ENCODE measurements around the gene HDDC2.

The HDDC2 gene

GRCh38 chr6:125269328-125269985 is 32.3 kb downstream of the HDDC2 start:
- DNase-seq (ENCODE audit: low spot score): no peak

- no peak for DNase-seq (ENCODE audit: low spot score)
These were observed 33.0 kb downstream of the HDDC2 start for GRCh38 chr6:125268765-125269164.

DNA sequence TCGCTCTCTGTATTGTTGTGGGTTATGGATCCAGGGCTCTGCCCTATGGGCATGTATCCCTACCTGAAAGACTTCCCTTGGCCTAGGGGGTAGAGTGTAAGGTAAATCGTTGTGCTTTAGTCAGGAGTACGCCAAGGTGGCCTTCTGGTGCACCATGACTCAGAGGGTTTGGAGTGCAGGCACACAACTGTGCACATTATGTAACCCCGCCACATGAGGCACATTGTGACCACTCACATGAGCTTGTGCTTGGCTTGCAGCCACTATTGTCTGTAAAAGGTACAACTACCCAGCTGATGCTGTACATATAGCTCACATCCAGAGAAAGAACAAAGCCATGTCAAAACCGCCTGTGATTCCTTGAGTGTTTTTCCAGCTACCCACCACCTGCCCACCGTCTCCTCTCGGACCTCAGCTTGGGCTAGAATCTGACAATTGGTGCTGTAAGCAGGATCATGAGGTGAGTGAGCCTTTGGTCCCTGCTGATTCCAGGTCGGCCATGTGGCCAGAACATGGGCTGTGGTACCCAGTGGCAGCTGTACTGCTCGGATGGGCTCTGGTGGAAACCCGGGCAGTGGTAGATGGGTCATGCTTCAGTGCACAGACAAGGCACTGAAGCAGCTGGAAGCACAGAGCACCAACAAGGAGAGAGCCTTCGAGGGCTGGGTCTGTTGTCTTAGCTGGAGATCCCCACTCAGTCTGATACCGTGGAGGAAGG is 33.8 kb downstream of the HDDC2 start:
- DNase-seq (ENCODE audit: low spot score): no peak

DNA sequence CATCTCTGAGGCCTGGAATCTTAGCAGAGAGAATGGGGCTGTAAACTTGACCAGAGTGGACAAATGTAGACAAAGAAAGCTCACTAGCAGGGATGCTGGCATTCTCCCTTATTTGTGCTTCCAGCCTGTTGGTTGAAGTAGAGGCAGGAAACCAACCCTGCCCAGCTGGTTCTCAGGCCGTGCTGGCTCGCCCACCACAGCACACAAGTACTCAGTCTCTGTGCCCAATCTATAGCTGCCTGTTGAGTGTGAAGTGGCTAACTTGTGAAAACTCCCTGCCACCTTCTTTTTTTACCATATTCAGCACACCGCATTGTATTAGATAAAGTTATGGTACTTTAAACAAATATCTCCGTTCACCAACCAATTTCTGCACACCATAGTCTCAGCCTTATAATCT is 37.3 kb downstream of the HDDC2 start:
- no peak for DNase-seq (ENCODE audit: low spot score)

DNA sequence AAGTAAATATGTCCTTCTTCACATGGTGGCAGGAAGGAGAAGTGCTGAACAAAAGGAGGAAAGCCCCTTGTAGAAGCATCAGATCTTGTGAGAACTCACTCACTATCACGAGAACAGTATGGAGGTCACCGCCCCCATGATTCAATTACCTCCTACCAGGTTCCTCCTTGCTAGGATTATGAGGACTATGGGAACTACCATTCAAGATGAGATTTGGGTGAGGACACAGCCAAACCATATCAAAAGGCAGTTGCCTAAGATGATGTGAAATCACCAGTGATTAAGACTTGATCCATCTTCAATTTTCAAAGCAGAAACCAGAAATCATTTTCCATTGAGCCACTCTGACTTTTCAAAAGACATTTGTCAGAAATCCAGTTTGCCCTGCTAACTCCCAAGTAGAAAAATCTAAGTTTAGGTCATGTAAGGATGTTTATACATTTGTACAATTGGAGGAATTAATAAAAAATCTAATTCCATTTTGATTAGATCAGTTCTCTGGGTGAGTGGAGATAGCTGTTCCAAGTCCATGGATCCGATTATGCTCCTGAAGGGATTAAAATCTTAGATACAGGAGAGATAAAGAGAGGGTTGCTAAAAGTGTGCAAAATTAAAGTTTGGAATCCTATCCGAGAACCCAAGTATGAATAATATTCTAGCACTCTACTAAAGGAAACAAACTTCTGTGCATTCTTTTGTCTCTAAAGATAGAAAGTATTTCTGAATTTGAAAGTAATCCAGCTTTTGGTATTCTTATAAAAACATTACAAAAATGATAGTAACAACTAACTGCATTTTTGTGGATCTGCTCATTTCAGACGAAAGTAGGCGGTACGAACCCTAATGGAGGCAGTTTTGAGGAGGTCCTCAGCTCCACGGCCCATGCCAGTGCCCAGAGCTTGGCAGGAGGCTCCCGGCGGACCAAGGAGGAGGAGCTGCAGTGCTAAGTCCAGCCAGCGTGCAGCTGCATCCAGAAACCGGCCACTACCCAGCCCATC is 39.5 kb downstream of the HDDC2 start:
- no peak for DNase-seq (ENCODE audit: low spot score)

DNA sequence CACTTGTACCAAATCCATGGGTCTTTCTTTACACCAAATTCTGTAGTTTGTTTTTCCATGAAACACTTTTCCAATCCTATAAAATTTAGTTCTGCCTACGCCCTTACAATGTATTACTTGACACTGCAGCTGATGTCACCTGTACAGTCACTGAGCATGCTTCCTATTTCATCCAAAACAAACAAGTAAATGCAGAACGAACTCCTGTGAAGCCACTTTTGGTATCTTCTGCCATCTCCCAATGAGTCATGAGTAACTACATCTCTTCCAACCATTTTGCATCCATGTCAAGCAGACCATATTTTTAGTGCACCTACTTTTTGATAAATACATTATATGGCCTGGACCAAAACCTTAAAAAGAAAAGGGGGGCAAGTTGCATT is 42.4 kb downstream of the HDDC2 start:
- no peak for DNase-seq (ENCODE audit: low spot score)

GRCh38 chr6:125258651-125259353 is 43.0 kb downstream of the HDDC2 start:
- no peak for DNase-seq (ENCODE audit: low spot score)

DNA sequence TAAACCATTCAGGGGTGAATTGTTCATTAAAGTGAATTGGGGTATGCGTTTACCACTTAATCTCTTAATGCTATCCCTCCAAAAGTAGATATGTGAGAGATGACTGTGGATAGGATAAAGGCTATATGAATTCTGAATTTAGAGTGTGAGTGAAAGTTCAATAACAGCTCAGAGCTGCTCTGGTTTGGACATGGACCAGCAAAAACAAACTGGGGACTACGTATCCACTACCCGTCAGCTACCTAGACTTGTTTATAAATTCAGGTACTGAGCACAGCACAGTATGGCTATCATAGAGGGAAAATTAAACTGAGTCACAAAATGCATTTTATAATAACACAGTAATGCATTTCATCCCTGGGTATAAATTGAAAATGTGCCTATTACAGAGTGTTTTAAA is 44.4 kb downstream of the HDDC2 start:
- DNase-seq (ENCODE audit: low spot score): no peak

- DNase-seq (ENCODE audit: low spot score): no peak
These were observed 46.6 kb downstream of the HDDC2 start for GRCh38 chr6:125255201-125255600.

DNA sequence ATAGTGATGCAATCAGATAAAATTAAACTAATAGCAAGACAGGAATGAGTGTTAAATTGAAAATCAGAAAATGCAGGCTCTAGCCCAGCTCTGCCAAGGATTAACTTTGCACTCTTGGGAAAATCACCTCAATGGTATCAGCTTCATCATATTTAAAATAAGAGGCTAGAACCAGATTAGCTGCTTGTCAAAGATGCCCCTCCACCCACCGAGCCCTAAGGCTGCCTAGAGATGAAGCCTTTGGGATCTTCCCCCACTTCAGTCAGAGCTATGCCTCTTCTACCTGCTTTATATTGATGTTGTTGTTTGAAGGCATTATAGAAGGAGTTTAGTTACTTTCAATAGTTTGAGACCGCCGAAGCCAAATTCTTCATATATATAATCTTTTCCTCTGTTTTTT is 47.4 kb downstream of the HDDC2 start:
- no peak for DNase-seq (ENCODE audit: low spot score)

- no peak for DNase-seq (ENCODE audit: low spot score)
These were observed 47.9 kb downstream of the HDDC2 start for GRCh38 chr6:125253881-125254280.

DNA sequence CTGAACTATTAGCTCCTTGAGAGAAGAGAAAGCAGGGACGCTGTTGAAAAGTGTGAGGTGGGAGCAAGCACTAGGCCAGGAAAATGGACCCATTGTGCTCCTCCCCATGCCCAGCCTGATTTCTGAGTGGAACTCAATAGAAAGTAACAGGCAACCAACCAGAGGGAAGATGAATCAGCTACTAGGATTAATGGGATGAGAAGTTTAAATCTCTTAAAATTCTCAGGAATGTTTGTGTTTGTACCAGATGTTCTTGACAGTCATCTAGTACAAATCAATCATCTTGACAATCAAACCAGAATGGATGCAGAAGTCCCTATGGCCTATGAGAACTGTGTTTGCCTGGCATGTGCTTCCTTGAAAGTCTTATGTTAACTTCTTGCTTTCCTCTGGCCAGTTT is 48.9 kb downstream of the HDDC2 start:
- DNase-seq (ENCODE audit: low spot score): no peak

DNA sequence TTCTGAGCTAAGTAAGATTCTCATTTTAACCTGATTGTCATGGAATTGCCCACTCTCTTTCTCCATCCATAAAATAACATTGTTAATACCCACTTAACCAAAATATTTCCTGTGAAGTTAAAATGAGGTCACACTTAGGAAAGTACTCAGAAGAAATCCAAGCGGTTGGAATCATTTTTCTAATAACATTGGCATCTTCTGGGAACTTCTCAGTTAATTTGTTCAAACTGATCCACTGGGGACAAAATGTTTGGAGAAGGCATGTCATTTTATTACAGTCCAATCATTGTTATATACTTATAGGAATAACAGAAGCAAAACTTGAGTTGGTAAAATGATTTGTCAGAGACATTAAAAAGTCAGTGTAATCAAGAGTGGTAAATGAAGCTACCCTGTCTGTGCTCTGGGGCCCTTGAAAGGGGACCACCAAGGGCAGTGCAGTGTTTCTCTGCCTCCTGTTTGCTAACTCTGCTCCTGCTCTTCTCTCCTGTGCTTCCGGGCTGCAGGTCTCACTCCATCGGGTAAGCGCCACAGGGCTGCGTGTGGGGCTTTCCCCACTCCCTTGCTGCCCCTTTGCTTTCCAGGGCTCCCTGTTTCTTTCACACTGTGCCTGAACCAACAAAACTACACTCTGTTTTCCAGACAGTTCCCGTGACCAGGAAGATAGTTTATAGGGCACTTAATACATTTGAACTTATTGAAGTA is 50.1 kb downstream of the HDDC2 start:
- DNase-seq (ENCODE audit: low spot score): no peak

GRCh38 chr6:125250511-125250910 is 51.3 kb downstream of the HDDC2 start:
- DNase-seq (ENCODE audit: low spot score): no peak

- no peak for DNase-seq (ENCODE audit: low spot score)
These were observed 53.6 kb downstream of the HDDC2 start for GRCh38 chr6:125248136-125248535.

DNA sequence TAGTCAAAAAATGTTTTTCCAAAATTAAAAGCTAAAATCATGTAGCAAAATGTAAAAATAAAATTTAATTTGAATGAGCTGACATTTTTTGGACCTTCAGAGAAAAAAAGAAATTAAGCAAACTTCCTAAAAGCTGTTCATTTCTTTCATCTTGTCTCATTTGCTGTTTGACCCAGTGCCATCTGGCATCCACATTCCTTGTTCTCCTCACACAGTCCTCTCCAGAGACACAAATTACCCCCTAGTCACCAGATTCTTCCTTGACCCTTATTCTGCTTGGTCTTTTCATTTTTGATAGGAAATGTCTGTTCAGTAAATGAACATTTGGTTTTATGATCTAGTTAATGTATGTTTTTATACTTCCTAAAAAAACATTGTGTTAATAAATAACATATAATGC is 55.2 kb downstream of the HDDC2 start:
- no peak for DNase-seq (ENCODE audit: low spot score)

DNA sequence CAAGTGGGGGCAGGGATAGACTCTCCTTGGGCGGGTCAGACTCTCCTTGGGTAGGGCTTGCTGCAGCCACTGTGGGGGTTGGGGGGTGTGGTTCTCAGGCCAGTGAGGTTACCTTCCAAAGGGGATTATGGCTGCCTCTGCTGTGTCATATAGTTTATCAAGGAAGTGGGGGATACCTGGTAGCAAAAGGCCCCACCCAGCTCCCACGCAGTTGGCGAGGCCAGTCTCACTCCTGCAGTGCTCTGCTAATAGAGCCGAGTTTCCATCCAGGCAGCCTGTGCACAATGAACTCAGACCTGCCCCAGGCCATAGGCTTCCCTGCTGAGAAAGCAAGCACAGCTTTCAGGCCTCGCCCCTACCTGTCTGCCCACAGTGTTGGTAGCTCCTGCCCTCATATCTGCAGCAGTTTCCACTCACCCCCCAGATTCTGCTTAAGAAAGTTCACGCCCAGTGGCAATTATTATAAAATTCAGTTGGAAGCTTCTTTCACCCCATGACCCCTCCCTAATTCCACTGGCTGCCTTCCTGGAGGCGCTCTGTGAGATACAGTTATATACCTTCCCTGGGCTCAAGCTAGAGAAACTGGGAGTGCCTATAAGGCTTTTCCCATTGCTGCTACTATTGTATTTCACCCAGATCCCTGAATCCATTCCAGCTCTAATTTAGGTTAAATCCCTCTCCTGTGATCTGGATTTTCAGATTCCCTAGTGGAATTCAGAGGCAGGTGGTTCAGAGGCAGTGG is 56.1 kb downstream of the HDDC2 start:
- DNase-seq (ENCODE audit: low spot score): no peak

DNA sequence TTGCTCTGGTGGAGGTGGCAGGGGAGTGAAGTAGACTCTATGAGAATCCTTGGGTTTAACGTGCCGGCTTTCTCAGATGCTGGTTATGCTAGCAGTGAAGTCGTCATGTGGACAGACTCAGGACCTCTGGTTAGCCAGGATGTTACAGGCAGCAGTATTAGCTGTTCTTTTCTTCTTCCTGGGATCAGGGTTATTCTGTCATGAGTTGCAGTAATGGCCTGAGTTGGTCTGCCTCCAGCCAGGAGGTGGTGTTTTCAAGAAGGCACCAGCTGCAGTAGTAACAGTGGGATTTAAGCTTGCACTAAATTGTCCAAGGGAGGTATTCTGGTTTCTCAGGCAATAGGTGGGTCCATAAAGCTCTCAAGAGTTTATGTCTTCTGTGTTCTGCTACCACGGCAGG is 56.7 kb downstream of the HDDC2 start:
- DNase-seq (ENCODE audit: low spot score): no peak

DNA sequence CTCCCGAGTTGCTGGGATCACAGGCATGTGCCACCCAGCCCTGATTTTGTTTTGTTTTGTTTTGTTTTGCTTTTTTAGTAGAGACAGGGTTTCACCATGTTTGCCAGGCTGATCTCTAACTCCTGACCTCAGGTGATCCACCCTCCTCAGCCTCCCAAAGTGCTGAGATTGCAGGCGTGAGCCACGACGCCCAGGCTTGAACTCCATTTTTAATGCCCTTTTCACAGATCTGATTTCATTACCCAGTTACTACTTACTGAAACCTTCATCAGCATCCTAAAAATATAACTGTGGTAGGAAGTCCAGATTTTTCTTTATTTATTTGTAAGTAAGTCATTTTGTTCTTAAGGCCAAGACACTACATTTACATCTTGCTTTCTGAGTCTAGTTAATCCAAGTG is 64.0 kb downstream of the HDDC2 start:
- DNase-seq (ENCODE audit: low spot score): no peak

GRCh38 chr6:125236536-125237327 is 65.0 kb downstream of the HDDC2 start:
- no peak for DNase-seq (ENCODE audit: low spot score)
